RWPE1 (cell line): Measurements from ENCODE around the gene OR13C4.

Source experiments
- CTCF ChIA-PET: fragments of 350-600 bp; sonication (Branson Sonifier 250); formaldehyde crosslinking; extraction: SDS; loops from one replicate; lab custom pipeline; 2021; lab: Yijun Ruan, JAX
- POLR2A ChIA-PET: fragments of 400-600 bp; formaldehyde crosslinking; extraction: SDS; loops from one replicate; lab custom pipeline; 2020; ENCODE audit warnings: antibody characterized with exemption; ENCODE audit not compliant: low non-redundant PET; lab: Yijun Ruan, JAX
- DNase-seq: peaks from one replicate; pipeline ENCODE4 v3.0.0; 2012; ENCODE audit warnings: low spot score
- H3K27ac ChIP-seq: fragments of 450-650 bp; 2 replicates; pipeline ENCODE4 v1.5.1; 2017
- CTCF ChIP-seq: fragments of 450-650 bp; conservative IDR thresholded peaks from 2 replicates; pipeline ENCODE4 v1.5.1; 2017; ENCODE audit warnings: low read depth, mild to moderate bottlenecking

OR13C4 gene

DNA sequence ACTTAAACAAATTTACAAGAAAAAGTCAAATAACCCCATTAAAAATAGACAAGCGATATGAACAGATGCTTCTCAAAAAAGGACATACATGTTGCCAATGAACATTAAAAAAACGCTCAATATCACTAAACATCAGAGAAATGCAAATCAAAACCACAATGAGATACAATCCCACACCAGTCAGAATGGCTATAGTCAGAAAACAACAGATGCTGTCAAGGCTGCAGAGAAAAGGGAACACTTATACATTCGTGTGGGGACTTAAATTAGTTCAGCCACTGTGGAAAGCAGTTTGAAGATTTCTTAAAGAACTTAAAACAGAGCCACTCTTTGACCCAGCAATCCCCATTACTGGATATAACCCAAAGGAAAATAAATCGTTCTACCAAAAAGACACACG lies 12.1 kb downstream of the OR13C4 start:
- ChIA-PET POLR2A (no interaction called here), CTCF (no interaction called here)
- TF ChIP-seq CTCF = no peak
- H3K27ac ChIP-seq = no peak overlapping the region
- DNase-seq = no peak

GRCh38 chr9:104506565-104506964 lies 20.4 kb downstream of the OR13C4 start:
- CTCF ChIA-PET = interaction anchor here (1.6 kb wide), 1 partner anchor 12 kb away, joined by 8 read pairs; no protein-coding TSS in a partner anchor
- peak; percentile 70 for DNase-seq
- TF ChIP-seq CTCF = no peak
- POLR2A ChIA-PET = no interaction called here
- H3K27ac ChIP-seq = no peak overlapping the region

DNA sequence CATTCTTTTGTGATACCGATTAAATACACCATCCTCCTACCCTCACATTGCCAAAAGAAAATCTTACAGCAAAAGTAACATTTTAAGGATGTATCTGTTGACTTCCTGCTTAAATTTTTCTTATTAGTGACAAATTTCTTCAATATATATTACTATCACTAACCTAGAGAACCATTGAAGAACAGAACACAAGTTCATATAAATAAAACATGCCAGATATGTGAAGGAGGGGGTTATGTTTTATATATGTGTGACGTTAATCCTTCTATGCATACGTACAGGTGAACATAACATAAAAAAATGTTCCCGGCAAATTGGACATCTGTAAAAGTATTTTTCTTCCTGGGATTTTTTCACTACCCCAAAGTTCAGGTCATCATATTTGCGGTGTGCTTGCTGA lies 23.0 kb downstream of the OR13C4 start, which contains the start of gene OR13F1:
Gene OR13F1 (plus strand): TSS at position 301 of the 400 bp plus-strand sequence. CDS start 0 bp downstream, at position 301.
- POLR2A ChIA-PET = no interaction called here
- TF ChIP-seq CTCF = no peak
- no peak for DNase-seq
- CTCF ChIA-PET = no interaction called here
- no peak within 1 kb of the TSS for H3K27ac ChIP-seq

GRCh38 chr9:104503440-104503839 lies 23.6 kb downstream of the OR13C4 start:
- DNase-seq = no peak
- TF ChIP-seq CTCF = no peak
- ChIA-PET POLR2A (no interaction called here), CTCF (interaction anchor here (1.0 kb wide), 1 partner anchor 8 kb away, joined by 4 read pairs; no protein-coding TSS in a partner anchor)
- H3K27ac ChIP-seq = no peak overlapping the region

- DNase-seq = peak; percentile 51
- CTCF ChIA-PET = interaction anchor here (0.5 to 2.0 kb wide), 10 partner anchors 8 to 1976 kb away, joined by 3 to 9 read pairs (median 4); no protein-coding TSS in a partner anchor
Observed at GRCh38 chr9:104494808-104495207, 32.2 kb downstream of the OR13C4 start.

GRCh38 chr9:104485014-104485413 lies 42.0 kb downstream of the OR13C4 start:
- TF ChIP-seq CTCF = no peak
- DNase-seq = no peak
- no peak overlapping the region for H3K27ac ChIP-seq
- ChIA-PET POLR2A (no interaction called here), CTCF (interaction anchor here (1.1 kb wide), 1 partner anchor 10 kb away, joined by 9 read pairs; no protein-coding TSS in a partner anchor)

More at GRCh38 chr9:104494808-104495207, 32.2 kb downstream of the OR13C4 start:
- H3K27ac ChIP-seq = no peak overlapping the region
- POLR2A ChIA-PET = interaction anchor here (0.6 kb wide), 1 partner anchor 118 kb away, joined by 11 read pairs; no protein-coding TSS in a partner anchor
- peak; percentile 55 for TF ChIP-seq CTCF
